Effector CD8-positive, alpha-beta T cell (primary cell): Measurements from ENCODE around the gene TANC2.

ENCODE experiments used
- DNase-seq: peaks from one replicate; lab custom pipeline; 2025; lab: John Stamatoyannopoulos, UW

The TANC2 gene

DNA sequence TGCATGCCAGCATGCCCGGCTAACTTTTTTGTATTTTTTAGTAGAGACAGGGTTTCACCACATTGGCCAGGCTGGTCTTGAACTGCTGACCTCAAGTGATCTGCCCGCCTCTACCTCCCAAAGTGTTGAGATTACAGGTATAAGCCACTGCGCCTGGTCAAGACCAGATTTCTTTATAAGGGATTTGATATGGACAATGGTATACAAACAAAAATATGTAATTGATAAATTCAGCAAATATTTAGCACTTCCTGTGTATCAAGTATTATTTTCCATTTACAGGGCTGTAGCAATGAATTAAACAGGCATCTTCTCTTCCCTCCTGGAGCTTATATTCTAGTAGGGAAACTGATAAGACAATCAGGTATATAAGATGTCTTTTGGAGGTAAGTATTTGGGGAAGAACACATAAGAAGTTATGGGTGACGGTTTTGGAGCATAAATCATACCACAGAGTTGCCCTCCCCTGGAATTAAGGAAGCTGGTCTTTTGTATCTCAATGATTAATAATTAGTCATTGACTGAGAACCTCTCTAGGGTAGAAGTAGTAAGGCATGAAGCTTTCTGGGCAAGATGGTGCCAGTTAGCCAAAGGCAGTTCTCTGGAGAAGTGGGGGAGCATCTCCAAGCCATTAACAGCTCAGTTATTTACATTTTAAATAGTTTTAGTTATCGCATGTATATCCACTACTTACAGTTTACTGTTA, 35.8 kb downstream of the TANC2 start:
- no peak for DNase-seq

DNA sequence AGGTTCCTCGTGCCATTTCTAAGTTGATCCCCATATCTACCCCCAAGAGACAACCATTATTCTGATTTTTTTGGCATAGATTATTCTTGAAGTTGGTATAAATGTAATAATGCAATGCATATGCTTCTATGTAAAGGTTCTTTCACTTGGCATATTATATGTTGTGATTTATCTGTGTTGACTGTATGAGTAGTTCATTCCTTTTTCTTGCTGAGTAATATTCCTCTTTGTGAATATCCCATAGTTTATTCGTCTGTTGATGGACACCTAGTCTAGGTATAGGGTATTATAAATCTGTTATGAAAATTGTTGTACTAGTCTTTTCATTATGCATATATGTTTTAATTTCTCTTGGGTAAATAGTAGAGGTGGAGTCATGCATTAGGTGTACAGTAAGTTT, 36.6 kb downstream of the TANC2 start:
- no peak for DNase-seq

DNA sequence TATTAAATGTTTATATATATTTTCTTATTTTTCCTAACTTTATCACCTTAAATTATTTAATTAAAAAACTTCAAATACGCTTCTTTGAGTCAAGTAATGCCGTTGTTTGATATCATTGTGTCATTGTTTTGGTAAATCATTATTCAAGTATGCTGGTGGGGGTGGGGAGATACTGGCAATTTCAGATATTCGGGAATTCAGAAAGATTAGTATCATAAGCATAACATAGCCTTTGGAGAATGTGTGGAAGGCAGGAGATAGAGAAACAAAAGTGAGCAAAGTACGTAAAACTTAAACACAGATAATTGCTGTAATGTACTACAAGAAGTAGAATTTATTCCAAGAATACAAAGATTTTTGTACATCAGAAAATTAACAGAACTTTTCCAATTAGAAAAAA, 49.8 kb downstream of the TANC2 start:
- no peak for DNase-seq
